Left forelimb (tissue), 1 donor: ENCODE measurements around the gene KRTAP3-1.

ENCODE experiments used
- DNase-seq: peaks from one replicate; pipeline ENCODE4 v3.0.0-alpha.2; 2018; ENCODE audit warnings: low spot score

Gene KRTAP3-1

GRCh38 chr17:40978575-40979151 lies 30.3 kb downstream of the KRTAP3-1 start:
- DNase-seq: no peak

GRCh38 chr17:40975516-40975915 lies 33.4 kb downstream of the KRTAP3-1 start:
- no peak for DNase-seq

GRCh38 chr17:40974366-40974765 lies 34.6 kb downstream of the KRTAP3-1 start:
- DNase-seq: no peak

GRCh38 chr17:40967582-40967981 lies 41.3 kb downstream of the KRTAP3-1 start:
- no peak for DNase-seq

GRCh38 chr17:40966848-40967247 lies 42.1 kb downstream of the KRTAP3-1 start, which contains the start of gene KRT39:
Gene KRT39, minus strand, starts transcription at chr17:40966948. Its CDS starts 92 bp downstream, at chr17:40966856.
- no peak for DNase-seq

GRCh38 chr17:40963838-40964237 lies 45.1 kb downstream of the KRTAP3-1 start:
- no peak for DNase-seq

- DNase-seq: no peak
Observed at GRCh38 chr17:40962059-40962561, 46.8 kb downstream of the KRTAP3-1 start.

- no peak for DNase-seq
Observed at GRCh38 chr17:40961591-40961990, 47.3 kb downstream of the KRTAP3-1 start.

GRCh38 chr17:40960144-40960543 lies 48.8 kb downstream of the KRTAP3-1 start:
- no peak for DNase-seq
